Left hindlimb (tissue), 1 donor: ENCODE measurements around the gene CIAO2B.
"Not testable (repeated sequence)": the region's sequence is repeated elsewhere in the genome, so short reads cannot be mapped to it uniquely, and the experiment has no call there.

Experiments
- DNase-seq: peaks from one replicate; pipeline ENCODE4 v3.0.0-alpha.2; 2018

CIAO2B gene

GRCh38 chr16:66936889-66937554 lies 2.8 kb upstream of the CIAO2B start:
- no peak for DNase-seq

DNA sequence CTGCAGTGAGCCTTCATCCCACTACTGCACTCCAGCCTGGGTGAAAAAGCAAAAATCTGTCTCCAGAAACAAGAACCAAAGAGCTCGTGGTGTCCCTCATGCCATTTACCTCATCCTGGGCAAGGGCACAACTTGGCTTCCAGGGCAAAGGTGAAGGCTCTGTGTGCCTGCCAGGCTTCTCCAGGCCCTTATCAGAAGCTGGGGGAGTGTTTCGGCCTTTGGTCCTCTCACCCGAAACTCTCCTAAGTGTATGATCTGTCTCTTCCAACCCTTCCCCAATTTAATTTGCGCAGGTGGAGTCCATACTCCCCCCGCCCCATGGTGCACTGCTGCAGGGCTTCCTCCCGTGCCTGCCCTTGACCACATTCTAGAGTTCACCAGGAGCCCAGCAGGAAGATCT lies 2.3 kb upstream of the CIAO2B start:
- DNase-seq: no peak

GRCh38 chr16:66935314-66936011 lies 1.3 kb upstream of the CIAO2B start, which contains the start of gene CES2:
TSS of gene CES2 (plus strand) at chr16:66935516. CDS start at chr16:66935636, 120 bp downstream.
- DNase-seq: no peak

GRCh38 chr16:66934839-66935313 lies 674 bp upstream of the CIAO2B start:
- not testable (repeated sequence) for DNase-seq

GRCh38 chr16:66933776-66934137 lies 445 bp downstream of the CIAO2B start:
- no peak for DNase-seq

GRCh38 chr16:66932076-66932475 lies 2.1 kb downstream of the CIAO2B start:
- DNase-seq: no peak

DNA sequence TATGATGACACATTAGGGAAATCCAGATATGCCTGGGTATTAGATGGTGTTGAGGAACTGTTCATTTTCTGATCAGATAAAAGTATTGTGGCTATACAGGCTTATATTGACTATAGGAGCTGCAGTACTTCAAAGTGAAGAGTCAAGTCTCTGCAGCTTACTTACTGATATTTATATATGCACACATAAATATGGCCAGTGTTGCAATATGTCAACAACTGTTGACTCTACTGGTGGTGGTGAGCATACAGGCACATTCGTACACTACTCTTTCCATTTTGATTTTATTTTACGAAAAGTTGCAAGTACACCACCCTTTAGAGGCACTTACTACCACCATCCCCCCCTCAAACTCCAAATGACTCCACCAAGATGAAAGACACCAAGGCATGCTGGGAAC lies 2.5 kb downstream of the CIAO2B start:
- DNase-seq: no peak

DNA sequence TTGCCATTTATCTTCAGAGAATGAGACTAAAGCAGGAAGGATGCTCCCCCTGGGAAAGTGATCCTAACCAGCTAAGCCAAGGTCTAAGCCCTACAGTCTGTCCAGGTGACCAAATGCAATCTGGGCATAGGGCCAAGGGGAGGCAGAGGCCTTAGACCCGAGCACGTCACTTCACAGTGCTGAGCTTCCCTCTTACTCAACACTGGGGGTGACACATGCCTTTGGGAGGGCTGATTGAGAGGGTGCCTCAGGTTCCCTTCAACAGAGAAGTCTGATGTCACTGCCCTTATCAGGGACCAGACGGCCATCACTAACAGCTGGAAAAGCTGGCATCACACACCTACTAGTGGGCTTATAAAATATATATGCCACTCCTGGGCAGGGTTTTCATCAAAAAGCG lies 4.0 kb downstream of the CIAO2B start:
- no peak for DNase-seq

- DNase-seq: no peak
Observed at GRCh38 chr16:66928702-66929388, 5.4 kb downstream of the CIAO2B start.

- no peak for DNase-seq
Observed at GRCh38 chr16:66927918-66928649, 6.1 kb downstream of the CIAO2B start.

GRCh38 chr16:66926961-66927436 lies 7.2 kb downstream of the CIAO2B start:
- no peak for DNase-seq

GRCh38 chr16:66926171-66926947 lies 7.8 kb downstream of the CIAO2B start:
- DNase-seq: no peak

DNA sequence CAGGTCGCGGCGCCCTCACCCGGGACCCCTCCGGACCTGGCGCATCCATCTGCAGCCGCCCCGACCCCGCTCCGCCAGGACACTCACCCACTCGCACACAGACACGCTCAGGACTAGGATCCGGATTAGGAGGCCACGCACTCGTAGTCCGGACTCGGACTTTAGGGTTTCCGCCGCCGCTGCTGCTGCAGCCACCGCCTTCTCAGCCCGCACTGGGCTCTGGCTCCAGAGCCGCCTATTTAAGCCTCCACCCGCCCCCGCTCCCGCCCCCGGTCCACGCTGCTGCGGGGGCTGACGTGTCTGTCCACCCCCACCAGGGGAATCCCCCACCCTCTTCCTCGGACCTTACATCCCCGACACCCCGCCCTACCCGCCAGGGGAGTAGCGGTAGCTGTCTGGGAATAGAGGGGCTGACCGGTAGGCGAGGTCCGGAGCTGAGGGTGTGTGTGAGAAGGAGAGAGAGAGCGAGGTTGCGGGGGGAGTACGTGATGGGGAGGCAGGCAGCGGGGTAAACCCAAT lies 8.8 kb downstream of the CIAO2B start, which contains the start of gene RRAD:
TSS of gene RRAD (minus strand) at position 214 of the 519 bp plus-strand sequence. CDS start 356 bp downstream, outside the sequence.
- DNase-seq: no peak

- no peak for DNase-seq
Observed at GRCh38 chr16:66924527-66925321, 9.5 kb downstream of the CIAO2B start.

- no peak for DNase-seq
Observed at GRCh38 chr16:66923866-66924265, 10.3 kb downstream of the CIAO2B start.

DNA sequence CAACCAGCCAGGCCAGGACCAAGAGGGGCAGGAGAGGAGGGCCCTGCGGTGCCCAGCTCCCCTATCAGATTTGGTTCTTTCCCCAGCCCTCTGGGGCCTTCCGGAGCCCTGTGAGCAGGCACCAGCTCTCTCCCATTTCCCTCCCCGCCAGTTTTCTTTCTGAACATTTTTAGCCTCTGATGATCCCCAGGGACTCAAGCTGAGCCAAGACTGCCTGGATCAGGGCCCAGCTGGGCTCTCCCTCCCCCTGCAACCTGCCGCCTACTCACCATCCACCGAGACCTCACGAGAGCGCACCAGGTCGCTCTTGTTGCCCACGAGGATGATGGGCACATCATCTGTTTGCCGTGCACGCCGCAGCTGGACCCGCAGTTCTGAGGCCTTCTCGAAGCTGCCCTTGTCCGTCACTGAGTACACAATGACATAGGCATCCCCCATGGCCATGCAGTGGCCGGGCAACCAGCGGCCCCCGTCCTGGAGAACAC lies 10.9 kb downstream of the CIAO2B start:
- DNase-seq: no peak

GRCh38 chr16:66921729-66922450 lies 12.3 kb downstream of the CIAO2B start:
- no peak for DNase-seq

DNA sequence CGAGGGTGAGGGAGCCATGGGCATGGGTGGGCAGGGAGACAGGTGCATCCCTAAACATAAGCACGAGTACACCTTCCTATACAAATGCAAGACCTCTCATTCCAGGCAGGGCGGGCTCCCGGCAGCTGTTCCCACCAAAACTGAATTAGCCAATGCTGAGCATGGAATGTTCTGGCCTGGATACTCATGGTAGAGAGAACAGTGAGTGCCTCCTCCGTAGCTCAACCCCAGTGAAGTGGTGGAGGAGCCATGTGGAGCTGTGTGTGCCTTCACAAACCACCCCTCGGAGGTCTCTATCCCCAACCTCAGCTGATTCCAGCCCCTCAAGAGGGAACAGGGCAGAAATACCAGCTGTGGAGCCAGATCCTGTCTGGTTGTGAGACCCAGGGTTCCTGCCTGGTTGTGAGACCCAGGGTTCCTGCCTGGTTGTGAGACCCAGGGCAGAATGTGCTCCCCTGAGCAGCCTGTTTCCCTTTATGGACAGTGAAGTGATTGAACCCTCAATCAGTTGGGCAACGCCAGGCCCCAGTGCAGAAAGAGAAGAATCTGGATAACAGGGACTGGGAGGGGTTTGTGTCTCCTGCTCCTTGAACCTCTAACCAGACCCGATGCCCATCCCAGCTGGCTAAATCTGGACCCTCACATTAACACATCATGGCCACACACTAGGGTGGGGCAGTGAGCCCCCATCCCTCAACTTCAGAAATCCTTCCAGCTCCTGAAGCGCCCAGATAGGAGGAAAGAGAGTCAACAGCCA lies 13.1 kb downstream of the CIAO2B start:
- DNase-seq: no peak

- DNase-seq: no peak
Observed at GRCh38 chr16:66920299-66920590, 14.0 kb downstream of the CIAO2B start.
